ENCODE data around the gene IFI27.

Gene IFI27

GRCh38 chr14:94161058-94161457 lies 50.5 kb downstream of the IFI27 start:
- DNase-seq = no peak

GRCh38 chr14:94161981-94162380 lies 51.4 kb downstream of the IFI27 start:
- no peak for DNase-seq

- no peak for DNase-seq
These were observed 51.9 kb downstream of the IFI27 start for GRCh38 chr14:94162466-94162865.

- DNase-seq = no peak
These were observed 53.3 kb downstream of the IFI27 start for GRCh38 chr14:94163796-94164195.

GRCh38 chr14:94164685-94165431 lies 54.3 kb downstream of the IFI27 start:
- DNase-seq = no peak

GRCh38 chr14:94165744-94166143 lies 55.2 kb downstream of the IFI27 start:
- DNase-seq = no peak
